ENCODE results near the gene GRXCR2. TPM values are rescaled to one million over a fixed set of nuclear protein-coding genes. Genes with fewer than 3 reads are reported as not detected.
A peak's percentile ranks its signal among the peaks of the same experiment; 100 is the strongest.
"Not testable (repeated sequence)": the region's sequence is repeated elsewhere in the genome, so short reads cannot be mapped to it uniquely, and the experiment has no call there.

The GRXCR2 gene
- polyA plus RNA-seq, 1 donor from 2014 or later: not detected

GRCh38 chr5:145902421-145902820 is 29.6 kb upstream of the GRXCR2 start:
- Histone ChIP-seq H3K79me2 (replicated peaks; ENCODE audit: insufficient read depth, low read length) (no peaks in the 10 kb centered on the region), H3K4me2 (ENCODE audit: low read length) (no peak overlapping the region), H3K27me3 (ENCODE audit: insufficient read depth, low read depth, low read length) (no peaks in the 10 kb centered on the region), H3K36me3 (ENCODE audit: insufficient read depth, low read length) (no peaks in the 10 kb centered on the region), H2AFZ (ENCODE audit: low read depth, low read length) (no peak overlapping the region), H3F3A (ENCODE audit: insufficient read depth, low read length, poor library complexity, severe bottlenecking) (no peaks in the 10 kb centered on the region), H3K9ac (ENCODE audit: low read length) (no peak overlapping the region), H3K9me2 (ENCODE audit: insufficient read depth, low read length) (no peaks in the 10 kb centered on the region), H3K9me3 (ENCODE audit: low read length) (no peaks in the 10 kb centered on the region), H3K27ac (ENCODE audit: low read length) (peak overlapping the region; percentile 9), H3K4me3 (ENCODE audit: low read length) (no peak overlapping the region), H4K20me1 (ENCODE audit: insufficient read depth) (no peaks in the 10 kb centered on the region)
- TF ChIP-seq RAD21 (conservative IDR thresholded peaks at IDR 0.05) (no peak), SMC3 (conservative IDR thresholded peaks at IDR 0.05; ENCODE audit: poor library complexity) (no peak), REST (IDR thresholded peaks at IDR 0.05; ENCODE audit: borderline replicate concordance) (no peak), CTCF (IDR thresholded peaks at IDR 0.05; ENCODE audit: poor library complexity, severe bottlenecking) (no peak), TAF1 (IDR thresholded peaks at IDR 0.05; ENCODE audit: low read depth) (no peak)

DNA sequence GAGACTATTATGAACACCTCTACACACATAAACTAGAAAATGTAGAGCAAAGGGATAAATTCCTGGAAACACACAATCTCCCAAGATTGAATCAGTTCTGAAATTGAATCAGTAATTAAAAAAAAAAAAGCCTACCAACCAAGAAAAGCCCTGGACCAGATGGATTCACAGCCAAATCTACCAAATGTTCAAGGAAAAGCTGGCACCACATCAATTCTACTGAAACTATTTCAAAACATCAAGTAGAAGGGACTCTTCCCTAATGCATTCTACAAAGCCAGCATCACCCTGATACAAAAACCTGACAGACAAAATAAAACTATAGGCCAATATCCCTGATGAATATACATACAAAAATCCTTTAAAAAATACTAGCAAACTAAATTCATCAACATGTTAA is 25.4 kb upstream of the GRXCR2 start:
- Histone ChIP-seq H3K9ac (ENCODE audit: low read length) (no peak overlapping the region), H3K9me3 (ENCODE audit: low read length) (no peaks in the 10 kb centered on the region), H3K27me3 (ENCODE audit: insufficient read depth, low read depth, low read length) (no peaks in the 10 kb centered on the region), H4K20me1 (ENCODE audit: insufficient read depth) (no peaks in the 10 kb centered on the region), H2AFZ (ENCODE audit: low read depth, low read length) (no peak overlapping the region), H3F3A (ENCODE audit: insufficient read depth, low read length, poor library complexity, severe bottlenecking) (no peaks in the 10 kb centered on the region), H3K36me3 (ENCODE audit: insufficient read depth, low read length) (no peaks in the 10 kb centered on the region), H3K27ac (ENCODE audit: low read length) (no peak overlapping the region), H3K9me2 (ENCODE audit: insufficient read depth, low read length) (no peaks in the 10 kb centered on the region), H3K4me2 (ENCODE audit: low read length) (no peak overlapping the region), H3K79me2 (replicated peaks; ENCODE audit: insufficient read depth, low read length) (no peaks in the 10 kb centered on the region), H3K4me3 (ENCODE audit: low read length) (no peak overlapping the region)
- TF ChIP-seq MXI1 (conservative IDR thresholded peaks at IDR 0.05; ENCODE audit: poor library complexity, severe bottlenecking) (no peak), SMC3 (conservative IDR thresholded peaks at IDR 0.05; ENCODE audit: poor library complexity) (no peak), TAF1 (IDR thresholded peaks at IDR 0.05; ENCODE audit: low read depth) (no peak), REST (IDR thresholded peaks at IDR 0.05; ENCODE audit: borderline replicate concordance) (no peak), CTCF (IDR thresholded peaks at IDR 0.05; ENCODE audit: poor library complexity, severe bottlenecking) (no peak), RAD21 (conservative IDR thresholded peaks at IDR 0.05) (no peak), EP300 (conservative IDR thresholded peaks at IDR 0.05; ENCODE audit: poor library complexity, severe bottlenecking) (no peak), EZH2 (IDR thresholded peaks at IDR 0.05; ENCODE audit: borderline replicate concordance, insufficient read depth, low read length, poor library complexity, severe bottlenecking) (no peak), POLR2AphosphoS5 (IDR thresholded peaks at IDR 0.05) (no peak)

- not testable (repeated sequence) for H3F3A ChIP-seq (ENCODE audit: insufficient read depth, low read length, poor library complexity, severe bottlenecking); H3K4me3 ChIP-seq (ENCODE audit: low read length); H2AFZ ChIP-seq (ENCODE audit: low read depth, low read length); H4K20me1 ChIP-seq (ENCODE audit: insufficient read depth); H3K4me2 ChIP-seq (ENCODE audit: low read length); H3K36me3 ChIP-seq (ENCODE audit: insufficient read depth, low read length); H3K27ac ChIP-seq (ENCODE audit: low read length); H3K27me3 ChIP-seq (ENCODE audit: insufficient read depth, low read depth, low read length); H3K9me3 ChIP-seq (ENCODE audit: low read length); H3K9me2 ChIP-seq (ENCODE audit: insufficient read depth, low read length); H3K79me2 ChIP-seq (replicated peaks; ENCODE audit: insufficient read depth, low read length); H3K9ac ChIP-seq (ENCODE audit: low read length)
Observed at GRCh38 chr5:145891378-145891777, 18.6 kb upstream of the GRXCR2 start.

Data from neural cell (in vitro differentiated cells).